Activated CD8-positive, alpha-beta memory T cell treated with anti-CD3 and anti-CD28 coated beads for 36 hours (primary cell): ENCODE measurements around the gene TUBA1C. TPM values are rescaled to one million over a fixed set of nuclear protein-coding genes. Genes with fewer than 3 reads are reported as not detected.
"Not testable (repeated sequence)": the region's sequence is repeated elsewhere in the genome, so short reads cannot be mapped to it uniquely, and the experiment has no call there.

Experiments used
- CTCF ChIA-PET: fragments of 350-600 bp; sonication (Branson Sonifier 250); formaldehyde crosslinking; loops from one replicate; lab custom pipeline; 2021; ENCODE audit warnings: antibody characterized with exemption; lab: Charles Lee
- POLR2A ChIA-PET: fragments of 350-600 bp; sonication (Branson Sonifier 250); formaldehyde crosslinking; loops from one replicate; lab custom pipeline; 2021; ENCODE audit warnings: antibody characterized with exemption; lab: Charles Lee
- total RNA-seq, 2 experiments: library from RNA; stranded (reverse); gene quantifications; one replicate each; pipeline ENCODE4 v1.2.3, GENCODE V29; 2021

The TUBA1C gene
- total RNA-seq, 2 experiments from 2014 or later, result 340 to 347 TPM

- POLR2A ChIA-PET, result no interaction called here
These were observed 20.7 kb upstream of the TUBA1C start for GRCh38 chr12:49244176-49244575.

GRCh38 chr12:49251357-49251756, 13.5 kb upstream of the TUBA1C start:
- ChIA-PET POLR2A (interaction anchor here (0.6 kb wide), 1 partner anchor 15 kb away, joined by 4 read pairs; no protein-coding TSS in a partner anchor), CTCF (no interaction called here)

More at GRCh38 chr12:49244176-49244575, 20.7 kb upstream of the TUBA1C start:
- CTCF ChIA-PET, result interaction anchor here (0.6 to 1.5 kb wide), 4 partner anchors 9 to 104 kb away, joined by 3 to 8 read pairs (median 3); no protein-coding TSS in a partner anchor

GRCh38 chr12:49253033-49253623, 11.8 kb upstream of the TUBA1C start:
- ChIA-PET POLR2A (no interaction called here), CTCF (interaction anchor here (0.6 to 0.7 kb wide), 2 partner anchors 286 to 763 kb away, joined by 4 read pairs; no protein-coding TSS in a partner anchor)

DNA sequence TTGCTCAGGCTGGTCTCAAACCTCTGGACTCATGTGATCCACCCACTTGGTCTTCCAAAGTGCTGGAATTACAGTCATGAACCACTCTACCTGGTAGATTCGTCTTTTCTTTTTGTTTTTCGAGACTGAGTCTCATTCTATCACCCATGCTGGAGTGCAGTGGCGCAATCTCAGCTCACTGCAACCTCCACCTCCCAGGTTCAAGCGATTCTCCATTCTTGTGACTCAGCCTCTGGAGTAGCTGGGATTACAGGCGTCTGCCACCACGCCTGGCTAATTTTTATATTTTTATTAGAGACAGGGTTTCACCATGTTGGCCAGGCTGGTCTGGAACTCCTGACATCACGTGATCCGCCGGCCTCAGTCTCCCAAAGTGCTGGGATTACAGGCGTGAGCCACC, 9.4 kb upstream of the TUBA1C start:
- CTCF ChIA-PET, result interaction anchor here (1.0 kb wide), 1 partner anchor 20 kb away, joined by 3 read pairs; no protein-coding TSS in a partner anchor
- POLR2A ChIA-PET, result not testable (repeated sequence)

- CTCF ChIA-PET, result no interaction called here
- POLR2A ChIA-PET, result interaction anchor here (0.6 kb wide), 1 partner anchor 276 kb away, joined by 3 read pairs; no protein-coding TSS in a partner anchor
These were observed 8.8 kb upstream of the TUBA1C start for GRCh38 chr12:49255857-49256637.

- POLR2A ChIA-PET, CTCF ChIA-PET: not testable (repeated sequence)
These were observed 7.2 kb upstream of the TUBA1C start for GRCh38 chr12:49257508-49258184.

DNA sequence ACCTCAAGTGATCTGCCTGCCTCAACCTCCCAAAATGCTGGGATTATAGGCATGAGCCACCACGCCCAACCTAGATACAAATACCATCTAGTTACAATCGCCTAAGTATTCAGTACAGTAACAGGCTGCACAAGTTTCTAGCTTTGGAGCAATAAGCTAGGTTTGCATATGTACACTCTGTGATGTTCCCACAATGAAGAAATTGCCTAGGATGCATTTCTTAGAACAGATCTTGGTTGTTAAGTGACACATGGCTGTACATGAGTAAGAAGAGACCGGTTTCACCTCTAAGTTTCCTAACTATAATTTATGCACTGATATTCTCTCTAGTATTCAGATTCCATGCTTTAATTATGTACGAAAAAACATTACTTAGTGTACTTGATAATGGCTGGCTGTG, 5.4 kb upstream of the TUBA1C start:
- CTCF ChIA-PET, result no interaction called here
- POLR2A ChIA-PET, result no interaction called here

GRCh38 chr12:49260166-49260565, 4.7 kb upstream of the TUBA1C start:
- ChIA-PET CTCF (interaction anchor here (0.7 kb wide), 1 partner anchor 25 kb away, joined by 3 read pairs; no protein-coding TSS in a partner anchor), POLR2A (no interaction called here)

GRCh38 chr12:49260571-49261363, 4.1 kb upstream of the TUBA1C start:
- ChIA-PET POLR2A (no interaction called here), CTCF (interaction anchor here (0.7 kb wide), 1 partner anchor 26 kb away, joined by 3 read pairs; no protein-coding TSS in a partner anchor)

- ChIA-PET POLR2A (no interaction called here), CTCF (no interaction called here)
These were observed 3.2 kb upstream of the TUBA1C start for GRCh38 chr12:49261721-49262120.

DNA sequence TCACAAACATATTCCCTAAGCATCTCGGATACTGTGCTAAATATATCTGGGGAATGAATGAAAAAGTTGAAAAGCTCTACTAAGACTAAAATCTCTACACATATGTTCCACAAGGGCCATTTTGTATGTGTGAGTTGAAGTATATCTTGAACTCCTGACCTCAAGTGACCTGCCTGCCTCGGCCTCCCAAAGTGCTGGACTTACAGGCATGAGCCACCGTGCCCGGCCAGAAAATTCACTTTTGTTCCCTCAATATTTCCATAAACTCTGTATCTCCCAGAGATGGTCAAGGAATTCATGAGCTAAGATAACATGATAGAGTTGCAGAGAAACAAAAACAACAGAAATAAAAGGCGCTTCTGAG, 1.5 kb upstream of the TUBA1C start:
- CTCF ChIA-PET, result interaction anchor here (1.4 kb wide), 1 partner anchor 176 kb away, joined by 4 read pairs; no protein-coding TSS in a partner anchor
- POLR2A ChIA-PET, result interaction anchor here (0.6 kb wide), 1 partner anchor 301 kb away, joined by 5 read pairs; no protein-coding TSS in a partner anchor

DNA sequence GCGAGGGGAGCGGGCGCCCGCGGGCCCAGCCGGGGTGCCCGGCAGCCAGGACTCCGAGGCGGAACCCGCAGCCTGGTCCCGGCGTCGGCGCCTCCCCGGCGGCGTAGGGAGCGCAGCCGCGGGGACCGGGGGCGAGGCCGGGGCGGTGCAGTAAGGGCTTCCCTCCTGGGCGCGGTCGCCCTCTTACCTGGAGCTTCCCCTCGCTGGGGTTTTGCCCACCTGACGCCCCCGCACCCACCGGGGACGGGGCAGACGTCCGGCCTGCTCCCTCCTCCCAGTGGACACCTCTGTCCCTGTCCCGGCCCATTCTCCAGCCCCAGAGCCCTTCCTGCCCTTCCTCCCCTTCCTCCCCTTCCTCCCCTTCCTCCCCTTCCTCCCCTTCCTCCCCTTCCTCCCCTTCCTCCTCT, 413 bp upstream of the TUBA1C start:
- CTCF ChIA-PET, result interaction anchor here (0.6 to 1.2 kb wide), 2 partner anchors 49 to 194 kb away, joined by 3 read pairs; no protein-coding TSS in a partner anchor
- POLR2A ChIA-PET, result interaction anchor here (0.5 to 2.8 kb wide), 6 partner anchors 76 to 245 kb away, joined by 3 to 22 read pairs (median 4); partner anchors contain the start of genes SPATS2, TUBA1A and TUBA1B

GRCh38 chr12:49269191-49269590, 4.3 kb downstream of the TUBA1C start:
- CTCF ChIA-PET, result not testable (repeated sequence)
- POLR2A ChIA-PET, result interaction anchor here (0.7 to 1.2 kb wide), 2 partner anchors 21 to 37 kb away, joined by 3 to 4 read pairs; no protein-coding TSS in a partner anchor

DNA sequence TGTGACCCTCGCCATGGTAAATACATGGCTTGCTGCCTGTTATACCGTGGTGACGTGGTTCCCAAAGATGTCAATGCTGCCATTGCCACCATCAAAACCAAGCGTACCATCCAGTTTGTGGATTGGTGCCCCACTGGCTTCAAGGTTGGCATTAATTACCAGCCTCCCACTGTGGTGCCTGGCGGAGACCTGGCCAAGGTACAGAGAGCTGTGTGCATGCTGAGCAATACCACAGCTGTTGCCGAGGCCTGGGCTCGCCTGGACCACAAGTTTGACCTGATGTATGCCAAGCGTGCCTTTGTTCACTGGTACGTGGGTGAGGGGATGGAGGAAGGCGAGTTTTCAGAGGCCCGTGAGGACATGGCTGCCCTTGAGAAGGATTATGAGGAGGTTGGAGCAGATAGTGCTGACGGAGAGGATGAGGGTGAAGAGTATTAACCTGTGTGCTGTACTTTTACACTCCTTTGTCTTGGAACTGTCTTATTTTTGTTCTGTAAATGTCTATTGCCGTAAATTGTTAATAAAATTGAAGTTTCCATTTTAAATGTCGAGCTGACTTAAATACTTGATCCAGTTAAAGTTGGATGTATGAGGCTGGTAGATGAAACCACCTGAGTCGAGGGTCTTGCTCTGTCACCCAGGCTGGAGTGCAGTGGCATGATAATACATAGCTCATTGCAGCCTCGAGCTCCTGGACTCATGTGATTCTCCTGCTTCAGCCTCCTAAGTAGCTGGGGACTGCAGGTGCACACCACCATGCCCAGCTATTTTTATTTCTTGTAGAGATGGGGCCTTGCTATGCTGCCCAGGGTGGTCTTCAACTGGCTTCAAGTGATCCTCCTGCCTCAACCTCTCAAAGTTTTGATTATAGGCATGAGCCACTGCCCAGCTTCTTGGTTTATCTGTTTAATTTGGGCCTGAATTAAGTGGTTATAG, 8.2 kb downstream of the TUBA1C start:
- POLR2A ChIA-PET, result interaction anchor here (0.6 kb wide), 1 partner anchor 103 kb away, joined by 3 read pairs; no protein-coding TSS in a partner anchor
- CTCF ChIA-PET, result interaction anchor here (0.7 to 1.3 kb wide), 2 partner anchors 16 to 69 kb away, joined by 3 read pairs; no protein-coding TSS in a partner anchor

- ChIA-PET POLR2A (interaction anchor here (1.1 kb wide), 1 partner anchor 15 kb away, joined by 3 read pairs; no protein-coding TSS in a partner anchor), CTCF (interaction anchor here (0.7 to 1.3 kb wide), 2 partner anchors 15 to 68 kb away, joined by 3 read pairs; no protein-coding TSS in a partner anchor)
These were observed 9.0 kb downstream of the TUBA1C start for GRCh38 chr12:49273726-49274395.

DNA sequence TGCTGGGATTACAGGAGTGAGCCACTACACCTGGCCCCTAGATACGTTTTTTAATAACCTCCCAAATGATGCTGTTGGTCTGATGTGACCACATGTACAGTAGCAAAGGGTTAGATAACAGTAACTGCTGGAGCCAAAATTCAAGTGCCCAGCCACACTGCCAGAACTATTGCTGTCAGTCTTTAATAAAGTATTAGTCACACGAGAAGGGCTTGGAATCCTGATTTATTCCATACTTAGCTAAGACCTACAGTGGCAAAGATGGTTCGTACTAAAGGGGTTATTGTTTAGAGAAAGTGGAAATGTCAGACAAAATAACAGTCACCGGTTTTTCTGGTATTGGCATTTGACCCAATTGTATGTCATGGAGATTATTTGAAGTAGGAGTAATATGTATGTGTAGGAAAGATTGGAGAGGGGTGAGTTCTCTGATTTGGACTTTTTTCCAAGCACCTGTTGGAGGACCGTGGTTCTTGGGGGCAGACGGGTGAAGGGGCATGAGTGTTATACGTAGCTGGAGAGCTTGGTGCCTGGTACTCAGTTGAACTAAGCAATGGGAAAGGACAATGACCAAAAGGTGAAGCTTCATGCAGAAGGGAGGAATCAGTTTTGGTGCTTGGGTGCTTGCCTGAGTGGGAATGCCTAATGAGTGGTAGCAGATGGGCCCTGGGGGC, 9.7 kb downstream of the TUBA1C start:
- CTCF ChIA-PET, result interaction anchor here (1.3 to 1.5 kb wide), 2 partner anchors 10 to 67 kb away, joined by 3 to 6 read pairs; no protein-coding TSS in a partner anchor
- POLR2A ChIA-PET, result interaction anchor here (1.1 to 1.2 kb wide), 2 partner anchors 9 to 14 kb away, joined by 3 read pairs; no protein-coding TSS in a partner anchor
